Heart right ventricle (tissue), 16 donors: ENCODE data around the gene TRIM4. TPM values are rescaled to one million over a fixed set of nuclear protein-coding genes. Genes with fewer than 3 reads are reported as not detected.

Experiments
- ATAC-seq, 8 donors: fragments of 200-7000 bp; cut with Tn5 transposase; one replicate each; pipeline ENCODE4 v1.9.1; 2020; ENCODE audit warnings: mild to moderate bottlenecking in 8 of 8, moderate library complexity in 8 of 8, moderate number of reproducible peaks in 1 of 8
- DNase-seq, 2 donors: peaks; one replicate each; pipeline ENCODE4 v3.0.0-alpha.2; 2020
- H3K27ac ChIP-seq, 10 donors: fragments of 200-600 bp; sonication (generic) in 2 of 10; one replicate each; pipeline versions ENCODE4 v1.5.0 to v1.8.0; 2020 to 2022; ENCODE audit warnings: mild to moderate bottlenecking in 3 of 10
- H3K27me3 ChIP-seq, 7 donors: fragments of 200-600 bp; one replicate each; pipeline ENCODE4 v1.8.0; 2021 to 2022; ENCODE audit warnings: mild to moderate bottlenecking in 2 of 7
- H3K36me3 ChIP-seq, 9 donors: fragments of 200-600 bp; sonication (generic) in 1 of 9; one replicate each; pipeline versions ENCODE4 v1.5.0 to v1.8.0; 2020 to 2022; ENCODE audit warnings: mild to moderate bottlenecking in 2 of 9
- H3K4me1 ChIP-seq, 9 donors: fragments of 200-600 bp; sonication (generic) in 1 of 9; one replicate each; pipeline versions ENCODE4 v1.5.0 to v1.8.0; 2020 to 2022; ENCODE audit warnings: mild to moderate bottlenecking in 4 of 9
- H3K4me3 ChIP-seq, 10 donors: fragments of 200-600 bp; sonication (generic) in 2 of 10; one replicate each; pipeline versions ENCODE4 v1.5.0 to v1.8.0; 2020 to 2022; ENCODE audit warnings: mild to moderate bottlenecking in 7 of 10, moderate library complexity in 2 of 10
- H3K9me3 ChIP-seq, 11 donors: fragments of 200-600 bp in 10 of 11; sonication (generic) in 2 of 11; one replicate each; pipeline versions ENCODE4 v1.5.0 to v1.8.0; 2013 to 2022; ENCODE audit warnings: mild to moderate bottlenecking in 2 of 11, control low read depth in 1 of 11, moderate library complexity in 1 of 11
- WGBS, 2 donors: extraction: QIAGEN DNeasy Blood & Tissue Kit; methylation state at CpG; one replicate each; pipeline ENCODE4 v1.1.7; 2013; ENCODE audit warnings: inconsistent platforms in 1 of 2; 5-methylcytosine and 5-hydroxymethylcytosine counted together
- intact Hi-C, 10 donors: fragments of 100-400 bp; cut with DNase I; formaldehyde crosslinking; loops; one replicate each; pipeline versions ENCODE4 v1.11.1 to v1.14.2; 2022
- polyA plus RNA-seq, 2 donors: library from polyadenylated mRNA; stranded (reverse); fragments of 200-250 nt; gene quantifications; one replicate each; pipeline ENCODE4 v1.2.3, GENCODE V29; 2013
- total RNA-seq, 10 donors: library from RNA; stranded (reverse); fragmentation: NEBNext Ultra II Directional in 3 of 10; extraction: Animal tissue kit (Norgen Biotek cat#: 25700) in 3 of 10; gene quantifications; one replicate each; pipeline versions ENCODE4 v1.2.1 to v1.2.4, GENCODE V29; 2021 to 2023
- TF ChIP-seq, protein P1 (sequence below), 9 donors: fragments of 200-600 bp; sonication (generic) in 2 of 9; IDR thresholded peaks; one replicate each; pipeline versions ENCODE4 v1.5.0 to v1.8.0; 2021 to 2022; ENCODE audit warnings: antibody characterized with exemption in 9 of 9, mild to moderate bottlenecking in 5 of 9, moderate library complexity in 1 of 9
- donor health status: Arrhythmogenic right ventricular cardiomyopathy.
- donor health status: ischemic (EF 13 %, LVEDD 7.1; RV severe dilation, severe dysfunction).
- donor health status: healthy with polysubstance abuse.
- donor health status: DM: no; HTN: yes; CAD: no.
- donor health status: DM: no; HTN: no; CAD: no.
- donor health status: ischemic (EF 25% LVEDD 6.9; RV normal size, moderate dysfunction).
- donor health status: ischemic (EF 25% LVEDD 5.7; RV mildly dilated, moderate dysfunction).
- donor health status: healthy.
- donor health status: DM: yes; HTN: yes; CAD: no.
- donor health status: Ischemic cardiomyopathy.
- donor health status: ischemic (EF 35%, LVEDD 5.7; RV mildly dilated, moderate dysfunction).
- donor health status: nonischemic (EF 11% LVEDD 7.7; RV severe dilation, severe dysfunction).
- donor health status: DM: yes; HTN: yes; CAD: no.
- donor health status: PGD.
- donor health status: ischemic (EF 29% LVEDD 5.4; RV normal size, mild dysfunction).
- donor health status: nonischemic (EF 23%, LVEDD 6.1; RV moderate dilation, normal function).

TRIM4 gene
- total and polyA plus RNA-seq, 12 donors, result 5.0 to 9.6 (median 6.8) TPM

DNA sequence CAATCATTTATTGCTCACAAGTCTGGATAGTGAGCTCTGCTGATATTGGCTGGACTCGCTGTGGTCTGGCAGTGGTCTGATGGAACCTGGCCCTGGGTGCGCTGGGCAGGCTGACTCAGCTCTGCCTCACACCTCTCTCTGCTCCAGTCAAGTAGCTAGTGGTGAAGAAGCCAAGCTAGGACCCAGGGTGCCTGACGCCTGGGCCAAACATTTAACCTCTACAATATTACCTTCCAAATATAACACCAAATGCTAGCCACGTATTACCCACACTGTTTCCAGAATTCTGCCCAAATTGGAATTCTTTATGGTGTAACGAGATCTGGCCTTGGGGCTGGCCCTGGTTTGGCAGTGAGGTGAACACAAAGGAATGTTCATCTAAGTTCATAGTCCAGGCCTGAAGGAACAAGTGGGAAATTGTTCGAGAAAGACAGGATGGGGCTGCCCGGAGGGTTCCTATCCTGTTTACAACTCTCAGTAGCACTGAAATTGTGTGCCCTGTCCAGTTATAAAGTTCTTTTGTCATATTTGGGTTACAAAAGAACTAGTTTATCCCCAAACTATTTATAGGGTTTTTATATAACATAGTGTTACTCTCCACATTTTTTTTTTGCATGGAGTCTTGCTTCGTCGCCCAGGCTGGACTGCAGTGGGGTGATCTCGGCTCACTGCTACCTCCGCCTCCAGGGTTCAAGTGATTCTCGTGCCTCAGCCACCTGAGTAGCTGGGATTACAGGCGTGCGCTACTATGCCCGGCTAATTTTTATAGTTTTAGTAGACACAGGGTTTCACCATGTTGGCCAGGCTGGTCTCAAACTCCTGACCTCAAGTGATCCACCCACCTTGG is 58.8 kb downstream of the TRIM4 start:
- Histone ChIP-seq H3K36me3 (no peaks in the 10 kb centered on the region), H3K4me3 (no peak overlapping the region), H3K4me1 (no peaks in the 10 kb centered on the region), H3K9me3 (peaks cover 0 to 22% (median 8%) of the 10 kb centered on the region in 11 donors), H3K27me3 (no peaks in the 10 kb centered on the region), H3K27ac (no peak overlapping the region)
- intact Hi-C loops, result no loop called here
- WGBS, 2 donors, result 77 to 85% methylated on average over 15 of the region's 15 CpGs
- TF ChIP-seq, protein P1, sequence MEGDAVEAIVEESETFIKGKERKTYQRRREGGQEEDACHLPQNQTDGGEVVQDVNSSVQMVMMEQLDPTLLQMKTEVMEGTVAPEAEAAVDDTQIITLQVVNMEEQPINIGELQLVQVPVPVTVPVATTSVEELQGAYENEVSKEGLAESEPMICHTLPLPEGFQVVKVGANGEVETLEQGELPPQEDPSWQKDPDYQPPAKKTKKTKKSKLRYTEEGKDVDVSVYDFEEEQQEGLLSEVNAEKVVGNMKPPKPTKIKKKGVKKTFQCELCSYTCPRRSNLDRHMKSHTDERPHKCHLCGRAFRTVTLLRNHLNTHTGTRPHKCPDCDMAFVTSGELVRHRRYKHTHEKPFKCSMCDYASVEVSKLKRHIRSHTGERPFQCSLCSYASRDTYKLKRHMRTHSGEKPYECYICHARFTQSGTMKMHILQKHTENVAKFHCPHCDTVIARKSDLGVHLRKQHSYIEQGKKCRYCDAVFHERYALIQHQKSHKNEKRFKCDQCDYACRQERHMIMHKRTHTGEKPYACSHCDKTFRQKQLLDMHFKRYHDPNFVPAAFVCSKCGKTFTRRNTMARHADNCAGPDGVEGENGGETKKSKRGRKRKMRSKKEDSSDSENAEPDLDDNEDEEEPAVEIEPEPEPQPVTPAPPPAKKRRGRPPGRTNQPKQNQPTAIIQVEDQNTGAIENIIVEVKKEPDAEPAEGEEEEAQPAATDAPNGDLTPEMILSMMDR (IDR thresholded peaks at IDR 0.05), result no peak
- ATAC-seq (peak in 5 of 8 donors; percentile 49 to 88 (median 59)), DNase-seq (peak in 1 of 2 donors; percentile 11)

DNA sequence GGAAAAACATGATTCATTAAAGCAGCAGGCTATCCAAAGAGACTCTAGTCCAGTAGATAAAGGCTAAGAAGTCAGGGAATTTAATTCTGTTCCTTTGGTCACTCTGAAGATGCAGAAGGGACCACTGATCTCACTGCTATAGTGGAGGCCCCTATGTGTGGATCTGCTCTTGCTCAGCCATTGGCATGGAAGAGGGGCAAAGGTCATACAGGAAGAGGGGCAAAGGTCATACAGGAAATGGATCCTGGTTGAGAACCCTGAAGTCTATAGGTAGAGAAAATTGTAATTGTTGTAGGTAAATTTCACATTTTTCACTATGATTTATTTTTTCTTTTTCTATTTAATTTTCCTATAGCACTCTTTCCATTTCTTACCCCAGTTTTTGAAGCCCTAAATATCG is 64.1 kb downstream of the TRIM4 start:
- H3K4me1 ChIP-seq, result no peaks in the 10 kb centered on the region
- DNase-seq (no peak), ATAC-seq (no peak)
- H3K36me3 ChIP-seq, result no peaks in the 10 kb centered on the region
- H3K9me3 ChIP-seq, result no peaks in the 10 kb centered on the region
- no peaks in the 10 kb centered on the region for H3K27me3 ChIP-seq
- intact Hi-C loops, result no loop called here
- TF ChIP-seq, protein P1 (IDR thresholded peaks at IDR 0.05), result no peak
- 88 to 90% methylated on average over 1 of the region's 1 CpG for WGBS, 2 donors
- H3K4me3 ChIP-seq, result no peak overlapping the region
- H3K27ac ChIP-seq, result no peak overlapping the region

DNA sequence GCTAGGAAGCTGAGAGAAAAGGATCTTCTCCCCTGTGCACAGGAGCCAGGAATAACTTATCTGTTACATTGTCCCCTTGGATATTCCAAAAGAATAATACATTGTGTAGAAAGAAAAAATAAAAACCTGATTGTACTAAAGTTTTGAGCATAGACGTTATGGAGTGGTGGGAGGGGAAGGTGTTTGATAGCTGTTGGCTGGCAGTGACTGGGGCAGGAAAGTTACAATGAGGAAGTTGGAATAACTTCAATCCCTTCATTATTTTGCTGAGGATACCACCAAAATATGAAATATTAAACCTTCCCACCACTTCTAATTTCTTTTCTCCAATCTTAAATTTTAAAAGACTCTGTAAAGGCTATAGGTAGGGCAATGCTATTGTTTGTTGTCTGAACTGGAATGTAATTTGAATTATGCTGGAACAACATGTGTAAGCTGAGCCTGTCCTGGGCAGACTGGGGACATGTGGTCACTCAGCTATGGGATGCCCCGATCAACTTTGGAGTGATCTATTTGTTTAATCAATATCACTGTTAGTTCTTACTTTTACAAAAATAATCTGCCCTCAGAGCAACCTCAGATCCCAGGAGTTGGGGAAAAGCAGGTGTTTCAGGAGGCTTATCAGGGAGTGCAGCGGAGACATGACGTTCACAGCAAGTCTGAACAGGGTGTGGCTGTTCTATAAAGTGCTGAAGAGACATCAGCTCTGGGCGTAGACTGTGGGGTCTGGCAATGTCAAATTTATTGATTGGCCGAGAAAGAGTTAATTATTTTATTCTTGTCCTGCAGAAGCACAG is 70.7 kb downstream of the TRIM4 start:
- Histone ChIP-seq H3K4me3 (no peak overlapping the region), H3K4me1 (no peaks in the 10 kb centered on the region), H3K9me3 (no peaks in the 10 kb centered on the region), H3K27ac (no peak overlapping the region), H3K36me3 (no peaks in the 10 kb centered on the region), H3K27me3 (no peaks in the 10 kb centered on the region)
- DNase-seq (no peak), ATAC-seq (no peak)
- TF ChIP-seq, protein P1 (IDR thresholded peaks at IDR 0.05), result no peak
- intact Hi-C loops, result no loop called here
- WGBS, 2 donors, result 66 to 68% methylated on average over 6 of the region's 6 CpGs

DNA sequence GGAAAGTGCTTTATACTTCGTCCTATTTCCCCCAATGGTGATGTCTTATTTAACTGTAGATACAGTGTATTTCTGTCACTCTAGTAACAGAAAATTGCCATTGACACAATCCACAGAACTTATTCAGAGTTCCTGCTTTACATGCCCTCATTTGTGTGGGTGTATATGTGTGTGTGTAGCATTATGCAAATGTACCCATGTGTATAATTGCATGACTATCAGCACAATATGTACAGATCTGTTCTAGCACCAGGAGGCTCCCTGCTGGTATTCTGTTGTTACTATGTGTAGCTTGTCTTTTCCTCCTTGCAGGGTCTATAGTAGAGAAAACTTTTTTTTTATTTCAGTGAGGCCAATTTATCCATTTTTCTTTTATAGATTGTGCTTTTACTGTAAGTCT is 75.0 kb downstream of the TRIM4 start:
- Histone ChIP-seq H3K4me3 (no peak overlapping the region), H3K9me3 (no peaks in the 10 kb centered on the region)
- WGBS, 2 donors, result 61 to 79% methylated on average over 1 of the region's 1 CpG

More for the DNA sequence above, 75.0 kb downstream of the TRIM4 start:
- TF ChIP-seq, protein P1 (IDR thresholded peaks at IDR 0.05), result no peak
- Histone ChIP-seq H3K27me3 (no peaks in the 10 kb centered on the region), H3K36me3 (no peaks in the 10 kb centered on the region), H3K27ac (no peak overlapping the region), H3K4me1 (no peaks in the 10 kb centered on the region)
- ATAC-seq (no peak), DNase-seq (no peak)
- intact Hi-C loops, result no loop called here
